Measurements from ENCODE around the gene MACROD2. TPM values are rescaled to one million over a fixed set of nuclear protein-coding genes. Genes with fewer than 3 reads are reported as not detected.

MACROD2 gene
- total and polyA plus RNA-seq, 11 donors = 0.54 to 5.4 (median 2.4) TPM

- no peak for TF ChIP-seq CTCF (IDR thresholded peaks at IDR 0.05)
- no peak for TF ChIP-seq POLR2A (IDR thresholded peaks at IDR 0.05)
- WGBS, 4 donors = 79 to 86% (median 81%) methylated on average over 3 of the region's 3 CpGs
Measured at GRCh38 chr20:15949391-15949790, 1954.1 kb downstream of the MACROD2 start.

GRCh38 chr20:15951658-15952057, 1956.3 kb downstream of the MACROD2 start:
- WGBS, 4 donors = 74 to 85% (median 82%) methylated on average over 8 of the region's 8 CpGs
- TF ChIP-seq CTCF (IDR thresholded peaks at IDR 0.05) (no peak), POLR2A (IDR thresholded peaks at IDR 0.05) (no peak)
- Histone ChIP-seq H3K9me3 (no peaks in the 10 kb centered on the region), H3K27me3 (no peaks in the 10 kb centered on the region), H3K36me3 (no peaks in the 10 kb centered on the region), H3K4me3 (no peak overlapping the region), H3K27ac (no peak overlapping the region), H3K4me1 (no peaks in the 10 kb centered on the region)
- intact Hi-C loops (cut with DNase I) = loop anchor here in 1 of 10 donors (10.0 kb wide), 1 partner anchor 57 kb away; no protein-coding TSS in a partner anchor
- DNase-seq = no peak
- no peak for ATAC-seq

More at GRCh38 chr20:15949391-15949790, 1954.1 kb downstream of the MACROD2 start:
- Histone ChIP-seq H3K4me3 (no peak overlapping the region), H3K9me3 (no peaks in the 10 kb centered on the region), H3K36me3 (no peaks in the 10 kb centered on the region), H3K27ac (no peak overlapping the region), H3K27me3 (no peaks in the 10 kb centered on the region), H3K4me1 (no peaks in the 10 kb centered on the region)
- no peak for ATAC-seq
- DNase-seq = no peak
- intact Hi-C loops (cut with DNase I) = no loop called here

GRCh38 chr20:15958142-15958541, 1962.8 kb downstream of the MACROD2 start:
- intact Hi-C loops (cut with DNase I) = loop anchor here in 1 of 10 donors (10.0 kb wide), 1 partner anchor 63 kb away; no protein-coding TSS in a partner anchor
- WGBS, 4 donors = 90 to 91% (median 90%) methylated on average over 4 of the region's 4 CpGs

GRCh38 chr20:15965165-15965564, 1969.8 kb downstream of the MACROD2 start:
- 89 to 94% (median 90%) methylated on average over 4 of the region's 4 CpGs for WGBS, 4 donors
- intact Hi-C loops (cut with DNase I) = no loop called here
- Histone ChIP-seq H3K36me3 (no peaks in the 10 kb centered on the region), H3K9me3 (peaks cover 0 to 3% (median 0%) of the 10 kb centered on the region in 12 donors), H3K4me3 (no peak overlapping the region), H3K27ac (no peak overlapping the region), H3K27me3 (no peaks in the 10 kb centered on the region), H3K4me1 (no peaks in the 10 kb centered on the region)
- ATAC-seq (no peak), DNase-seq (no peak)
- TF ChIP-seq POLR2A (IDR thresholded peaks at IDR 0.05) = no peak
- no peak for TF ChIP-seq CTCF (IDR thresholded peaks at IDR 0.05)

More at GRCh38 chr20:15958142-15958541, 1962.8 kb downstream of the MACROD2 start:
- Histone ChIP-seq H3K4me1 (no peaks in the 10 kb centered on the region), H3K9me3 (no peaks in the 10 kb centered on the region), H3K36me3 (no peaks in the 10 kb centered on the region), H3K4me3 (no peak overlapping the region), H3K27me3 (no peaks in the 10 kb centered on the region), H3K27ac (no peak overlapping the region)
- no peak for ATAC-seq
- no peak for DNase-seq
- TF ChIP-seq CTCF (IDR thresholded peaks at IDR 0.05) = no peak
- TF ChIP-seq POLR2A (IDR thresholded peaks at IDR 0.05) = no peak
